Hepatocyte (in vitro differentiated cells): ENCODE results near the gene PAPSS1.

Experiments
- EZH2phosphoT487 ChIP-seq: fragments of 200-600 bp; sonication (generic); IDR thresholded peaks from one replicate; pipeline ENCODE4 v1.6.1; 2018; ENCODE audit warnings: antibody characterized with exemption, mild to moderate bottlenecking, low read depth, moderate library complexity; ENCODE audit not compliant: unreplicated experiment, severe bottlenecking
- TF ChIP-seq, protein P1 (sequence below): fragments of 200-600 bp; sonication (generic); IDR thresholded peaks from 2 replicates; pipeline ENCODE4 v1.5.1; 2016; ENCODE audit warnings: antibody characterized with exemption, mild to moderate bottlenecking; ENCODE audit not compliant: poor library complexity

DNA sequence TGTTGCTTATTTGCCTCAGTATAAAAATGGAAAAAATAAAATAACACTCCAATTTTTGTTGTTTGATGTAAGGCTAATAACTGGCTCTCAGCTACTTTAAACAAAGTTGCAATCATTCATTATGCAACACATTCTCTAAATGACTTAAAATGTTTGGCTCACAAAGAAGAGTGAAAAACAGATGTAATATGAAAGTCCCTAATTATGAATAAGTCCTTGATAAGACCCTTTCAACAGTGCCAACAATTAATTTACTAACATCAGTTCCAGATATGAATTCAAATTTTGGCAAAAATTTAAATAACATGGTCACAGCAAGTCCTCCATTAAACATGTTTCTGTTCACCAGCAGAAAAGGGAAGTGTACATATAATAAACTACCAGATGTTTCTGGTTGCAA is 69.8 kb downstream of the PAPSS1 start:
- TF ChIP-seq, protein P1, sequence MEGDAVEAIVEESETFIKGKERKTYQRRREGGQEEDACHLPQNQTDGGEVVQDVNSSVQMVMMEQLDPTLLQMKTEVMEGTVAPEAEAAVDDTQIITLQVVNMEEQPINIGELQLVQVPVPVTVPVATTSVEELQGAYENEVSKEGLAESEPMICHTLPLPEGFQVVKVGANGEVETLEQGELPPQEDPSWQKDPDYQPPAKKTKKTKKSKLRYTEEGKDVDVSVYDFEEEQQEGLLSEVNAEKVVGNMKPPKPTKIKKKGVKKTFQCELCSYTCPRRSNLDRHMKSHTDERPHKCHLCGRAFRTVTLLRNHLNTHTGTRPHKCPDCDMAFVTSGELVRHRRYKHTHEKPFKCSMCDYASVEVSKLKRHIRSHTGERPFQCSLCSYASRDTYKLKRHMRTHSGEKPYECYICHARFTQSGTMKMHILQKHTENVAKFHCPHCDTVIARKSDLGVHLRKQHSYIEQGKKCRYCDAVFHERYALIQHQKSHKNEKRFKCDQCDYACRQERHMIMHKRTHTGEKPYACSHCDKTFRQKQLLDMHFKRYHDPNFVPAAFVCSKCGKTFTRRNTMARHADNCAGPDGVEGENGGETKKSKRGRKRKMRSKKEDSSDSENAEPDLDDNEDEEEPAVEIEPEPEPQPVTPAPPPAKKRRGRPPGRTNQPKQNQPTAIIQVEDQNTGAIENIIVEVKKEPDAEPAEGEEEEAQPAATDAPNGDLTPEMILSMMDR: no peak
- no peak for TF ChIP-seq EZH2phosphoT487
